ENCODE measurements around the gene MOV10L1. TPM values are rescaled to one million over a fixed set of nuclear protein-coding genes. Genes with fewer than 3 reads are reported as not detected.

The MOV10L1 gene
- total and polyA plus RNA-seq, 2 donors (not counting 1 experiment from before 2014, with no cell fraction given) = 0.03 to 0.83 TPM

- H3K9me3 ChIP-seq (ENCODE audit: control insufficient read depth, insufficient read depth, low read depth, low read length) = no peaks in the 10 kb centered on the region
- no peak overlapping the region for H3K4me3 ChIP-seq (replicated peaks in 1 of 4; ENCODE audit: control extremely low read depth in 1 of 4, insufficient read depth in 1 of 4, low read depth in 3 of 4, low read length in 4 of 4)
- peak in 1 of 2 donors; percentile 61 for DNase-seq (ENCODE audit: low read depth in 2 of 2)
- peak overlapping the region; percentile 64 for H2AFZ ChIP-seq (ENCODE audit: low read length)
- TF ChIP-seq, protein P1, sequence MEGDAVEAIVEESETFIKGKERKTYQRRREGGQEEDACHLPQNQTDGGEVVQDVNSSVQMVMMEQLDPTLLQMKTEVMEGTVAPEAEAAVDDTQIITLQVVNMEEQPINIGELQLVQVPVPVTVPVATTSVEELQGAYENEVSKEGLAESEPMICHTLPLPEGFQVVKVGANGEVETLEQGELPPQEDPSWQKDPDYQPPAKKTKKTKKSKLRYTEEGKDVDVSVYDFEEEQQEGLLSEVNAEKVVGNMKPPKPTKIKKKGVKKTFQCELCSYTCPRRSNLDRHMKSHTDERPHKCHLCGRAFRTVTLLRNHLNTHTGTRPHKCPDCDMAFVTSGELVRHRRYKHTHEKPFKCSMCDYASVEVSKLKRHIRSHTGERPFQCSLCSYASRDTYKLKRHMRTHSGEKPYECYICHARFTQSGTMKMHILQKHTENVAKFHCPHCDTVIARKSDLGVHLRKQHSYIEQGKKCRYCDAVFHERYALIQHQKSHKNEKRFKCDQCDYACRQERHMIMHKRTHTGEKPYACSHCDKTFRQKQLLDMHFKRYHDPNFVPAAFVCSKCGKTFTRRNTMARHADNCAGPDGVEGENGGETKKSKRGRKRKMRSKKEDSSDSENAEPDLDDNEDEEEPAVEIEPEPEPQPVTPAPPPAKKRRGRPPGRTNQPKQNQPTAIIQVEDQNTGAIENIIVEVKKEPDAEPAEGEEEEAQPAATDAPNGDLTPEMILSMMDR (conservative IDR thresholded peaks at IDR 0.05 in 1 of 2, IDR thresholded peaks at IDR 0.05 in 1 of 2; ENCODE audit: low read depth in 1 of 2, low read length in 2 of 2) = no peak
- no peak for TF ChIP-seq EZH2 (IDR thresholded peaks at IDR 0.05; ENCODE audit: low read length, missing control alignments)
- H4K20me1 ChIP-seq (ENCODE audit: control insufficient read depth, extremely low read depth, insufficient read depth, low read length) = no peaks in the 10 kb centered on the region
- no peak overlapping the region for H3K27ac ChIP-seq (ENCODE audit: insufficient read depth, low read length)
- H3K4me1 ChIP-seq (ENCODE audit: control insufficient read depth, extremely low read depth, insufficient read depth, low read length) = no peaks in the 10 kb centered on the region
- H3K36me3 ChIP-seq (ENCODE audit: control insufficient read depth, insufficient read depth, low read length) = no peaks in the 10 kb centered on the region
- H3K27me3 ChIP-seq (ENCODE audit: control insufficient read depth, insufficient read depth, low read length) = peaks cover 4% of the 10 kb centered on the region
- no peak overlapping the region for H3K9ac ChIP-seq (ENCODE audit: insufficient read depth, low read length)
- no peaks in the 10 kb centered on the region for H3K79me2 ChIP-seq (ENCODE audit: control insufficient read depth, insufficient read depth, low read length)
- no peak overlapping the region for H3K4me2 ChIP-seq (ENCODE audit: extremely low read depth, insufficient read depth, low read length)
These were observed 15.6 kb downstream of the MOV10L1 start for GRCh38 chr22:50105208-50106100.

DNA sequence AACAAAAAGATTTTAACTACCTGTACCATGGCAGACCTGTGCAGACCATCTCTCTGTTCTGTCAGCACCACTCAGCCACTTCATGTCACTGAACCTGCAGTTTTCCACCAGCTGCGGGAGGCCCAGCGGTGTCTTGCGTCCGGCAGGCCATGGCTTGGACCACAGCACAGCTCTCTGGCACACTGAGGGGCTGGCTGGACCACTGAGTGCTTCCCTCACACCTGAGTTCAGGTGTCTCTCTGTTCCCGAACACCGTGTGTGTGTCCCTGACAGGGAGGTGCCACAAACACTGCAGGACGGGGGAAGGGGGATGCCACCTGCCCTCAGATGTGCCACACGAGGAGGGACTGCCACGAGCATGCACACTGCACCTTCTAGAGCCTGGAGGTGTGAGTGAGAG, 17.7 kb downstream of the MOV10L1 start:
- H3K36me3 ChIP-seq (ENCODE audit: control insufficient read depth, insufficient read depth, low read length) = no peaks in the 10 kb centered on the region
- H3K4me1 ChIP-seq (ENCODE audit: control insufficient read depth, extremely low read depth, insufficient read depth, low read length) = no peaks in the 10 kb centered on the region
- H2AFZ ChIP-seq (ENCODE audit: low read length) = no peak overlapping the region
- H3K27me3 ChIP-seq (ENCODE audit: control insufficient read depth, insufficient read depth, low read length) = peaks cover 4% of the 10 kb centered on the region
- H3K4me2 ChIP-seq (ENCODE audit: extremely low read depth, insufficient read depth, low read length) = no peak overlapping the region
- H3K79me2 ChIP-seq (ENCODE audit: control insufficient read depth, insufficient read depth, low read length) = no peaks in the 10 kb centered on the region
- DNase-seq (ENCODE audit: low read depth in 2 of 2) = no peak
- H3K9ac ChIP-seq (ENCODE audit: insufficient read depth, low read length) = no peak overlapping the region
- no peaks in the 10 kb centered on the region for H3K9me3 ChIP-seq (ENCODE audit: control insufficient read depth, insufficient read depth, low read depth, low read length)
- H3K27ac ChIP-seq (ENCODE audit: insufficient read depth, low read length) = no peak overlapping the region
- no peaks in the 10 kb centered on the region for H4K20me1 ChIP-seq (ENCODE audit: control insufficient read depth, extremely low read depth, insufficient read depth, low read length)
- no peak for TF ChIP-seq EZH2 (IDR thresholded peaks at IDR 0.05; ENCODE audit: low read length, missing control alignments)
- TF ChIP-seq, protein P1 (conservative IDR thresholded peaks at IDR 0.05 in 1 of 2, IDR thresholded peaks at IDR 0.05 in 1 of 2; ENCODE audit: low read depth in 1 of 2, low read length in 2 of 2) = no peak
- no peak overlapping the region for H3K4me3 ChIP-seq (replicated peaks in 1 of 4; ENCODE audit: control extremely low read depth in 1 of 4, insufficient read depth in 1 of 4, low read depth in 3 of 4, low read length in 4 of 4)

DNA sequence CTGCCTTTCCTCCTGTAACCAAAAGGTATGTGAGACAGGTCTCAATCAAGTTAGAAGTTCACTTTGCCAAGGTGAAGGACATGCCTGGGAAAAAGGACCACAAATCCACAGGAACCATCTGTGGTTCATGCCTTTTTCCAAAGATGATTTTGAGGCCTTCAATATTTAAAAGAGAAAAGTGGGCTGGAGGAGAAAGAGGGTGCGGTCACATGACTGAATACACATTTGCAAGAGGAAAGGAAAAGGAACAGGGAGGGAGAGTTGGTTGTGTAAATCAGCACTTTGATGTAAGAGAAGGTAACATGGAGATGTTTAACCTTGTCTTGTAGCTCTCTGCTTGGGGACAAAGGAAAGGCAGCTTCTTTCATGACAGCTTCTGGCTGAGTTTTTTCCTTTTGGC, 21.2 kb downstream of the MOV10L1 start:
- no peak overlapping the region for H3K9ac ChIP-seq (ENCODE audit: insufficient read depth, low read length)
- TF ChIP-seq, protein P1 (conservative IDR thresholded peaks at IDR 0.05 in 1 of 2, IDR thresholded peaks at IDR 0.05 in 1 of 2; ENCODE audit: low read depth in 1 of 2, low read length in 2 of 2) = no peak
- TF ChIP-seq EZH2 (IDR thresholded peaks at IDR 0.05; ENCODE audit: low read length, missing control alignments) = no peak
- H3K27me3 ChIP-seq (ENCODE audit: control insufficient read depth, insufficient read depth, low read length) = no peaks in the 10 kb centered on the region
- H2AFZ ChIP-seq (ENCODE audit: low read length) = no peak overlapping the region
- no peaks in the 10 kb centered on the region for H3K9me3 ChIP-seq (ENCODE audit: control insufficient read depth, insufficient read depth, low read depth, low read length)
- DNase-seq (ENCODE audit: low read depth in 2 of 2) = no peak
- no peaks in the 10 kb centered on the region for H4K20me1 ChIP-seq (ENCODE audit: control insufficient read depth, extremely low read depth, insufficient read depth, low read length)
- no peaks in the 10 kb centered on the region for H3K4me1 ChIP-seq (ENCODE audit: control insufficient read depth, extremely low read depth, insufficient read depth, low read length)
- no peaks in the 10 kb centered on the region for H3K79me2 ChIP-seq (ENCODE audit: control insufficient read depth, insufficient read depth, low read length)
- H3K36me3 ChIP-seq (ENCODE audit: control insufficient read depth, insufficient read depth, low read length) = no peaks in the 10 kb centered on the region
- no peak overlapping the region for H3K4me2 ChIP-seq (ENCODE audit: extremely low read depth, insufficient read depth, low read length)
- no peak overlapping the region for H3K4me3 ChIP-seq (replicated peaks in 1 of 4; ENCODE audit: control extremely low read depth in 1 of 4, insufficient read depth in 1 of 4, low read depth in 3 of 4, low read length in 4 of 4)
- H3K27ac ChIP-seq (ENCODE audit: insufficient read depth, low read length) = no peak overlapping the region

Data from fibroblast of lung (primary cell).